Measurements from ENCODE around the gene KIF16B.
"Not testable (repeated sequence)": the region's sequence is repeated elsewhere in the genome, so short reads cannot be mapped to it uniquely, and the experiment has no call there.

The KIF16B gene

DNA sequence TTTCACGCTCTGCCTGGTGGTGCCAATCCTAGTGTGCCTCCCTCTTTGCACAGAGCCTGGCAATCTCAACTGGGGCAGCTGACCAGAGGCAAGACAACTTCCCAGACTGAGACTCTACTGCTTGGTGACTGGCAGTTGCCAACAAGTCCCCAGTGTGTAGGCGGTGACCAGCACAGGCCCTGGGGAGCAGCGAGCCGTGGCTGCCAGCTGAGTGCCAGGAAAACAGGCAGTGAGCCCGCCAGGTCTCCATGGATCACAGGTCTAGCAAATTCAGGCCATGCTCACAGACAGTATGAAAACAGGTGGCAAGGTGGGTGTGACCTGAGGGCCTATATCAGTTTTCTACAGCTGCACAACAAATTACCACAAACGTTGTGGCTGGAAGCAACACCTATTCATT is 289.9 kb downstream of the KIF16B start:
- no peak for DNase-seq

DNA sequence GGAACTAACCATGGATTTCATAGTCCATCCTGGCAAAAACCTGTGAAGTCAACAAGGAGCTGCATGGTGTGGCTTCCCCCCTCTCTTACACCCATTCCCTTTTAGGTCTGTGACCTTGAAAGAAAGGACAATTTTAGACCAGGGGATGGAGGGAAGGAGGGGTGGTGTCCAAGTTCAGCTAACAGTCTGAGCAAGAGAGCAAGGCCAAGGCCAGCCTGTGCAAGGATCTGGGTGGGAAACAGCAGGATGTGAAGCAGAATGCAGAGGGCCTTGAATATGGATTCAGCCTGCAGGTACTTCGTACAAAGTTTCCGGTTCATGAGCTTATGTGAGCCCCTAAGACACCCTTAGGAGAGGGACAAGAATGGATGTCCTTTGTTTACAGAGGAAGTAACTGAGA is 293.0 kb downstream of the KIF16B start:
- DNase-seq, result no peak

DNA sequence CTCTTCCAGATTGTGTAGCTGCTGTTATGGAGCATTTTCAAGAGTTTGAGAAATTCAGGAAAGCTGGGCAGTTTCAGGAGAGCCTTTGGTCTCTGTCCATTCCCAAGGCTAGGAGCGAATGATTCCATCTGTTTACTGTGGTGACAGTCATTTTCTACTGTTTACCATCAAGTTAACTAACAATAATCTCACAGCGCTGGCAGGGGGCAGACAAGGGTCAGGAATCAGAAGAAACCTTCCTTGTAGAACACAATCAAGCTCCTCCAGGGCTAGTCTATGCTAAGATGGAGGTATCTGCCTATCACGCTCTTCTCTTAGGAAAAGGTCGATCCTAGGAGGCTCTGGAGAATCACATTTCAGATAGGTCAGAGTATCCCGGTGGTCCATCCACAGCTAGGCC is 293.9 kb downstream of the KIF16B start:
- DNase-seq, result no peak

DNA sequence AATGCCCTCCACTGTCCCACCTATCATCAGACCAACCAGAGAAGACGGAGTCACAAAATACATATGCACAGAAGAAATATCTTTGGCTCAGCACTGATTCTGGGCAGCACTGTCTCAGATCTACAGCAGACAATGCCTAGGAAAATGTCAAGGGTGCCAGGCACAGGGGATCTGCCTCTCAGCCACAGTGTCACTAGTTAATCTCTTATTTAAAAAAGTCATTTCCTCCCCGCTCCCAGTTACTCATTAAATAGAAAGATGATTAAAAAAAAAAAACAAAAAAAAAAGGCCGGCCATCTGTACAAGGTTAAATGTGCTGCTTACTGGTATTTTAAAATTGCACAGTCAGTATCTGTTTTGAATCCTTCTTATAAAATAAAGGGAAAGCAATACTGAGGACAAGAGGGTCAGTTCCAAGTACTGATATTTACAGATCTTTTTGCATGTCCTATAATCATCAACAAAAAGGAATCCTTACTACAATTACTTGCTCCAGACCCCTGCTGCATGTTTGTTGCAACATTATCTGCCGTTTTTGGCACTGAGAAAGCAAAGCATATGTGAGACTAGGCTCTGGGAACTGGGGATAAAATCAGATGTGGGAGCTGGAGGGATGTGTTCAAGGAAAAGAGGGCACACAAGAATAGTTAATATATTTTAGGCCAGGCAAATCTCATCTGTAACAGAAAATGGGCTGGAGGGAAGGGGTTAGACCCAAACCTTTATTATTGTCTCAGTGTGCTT is 299.3 kb downstream of the KIF16B start:
- DNase-seq, result no peak

DNA sequence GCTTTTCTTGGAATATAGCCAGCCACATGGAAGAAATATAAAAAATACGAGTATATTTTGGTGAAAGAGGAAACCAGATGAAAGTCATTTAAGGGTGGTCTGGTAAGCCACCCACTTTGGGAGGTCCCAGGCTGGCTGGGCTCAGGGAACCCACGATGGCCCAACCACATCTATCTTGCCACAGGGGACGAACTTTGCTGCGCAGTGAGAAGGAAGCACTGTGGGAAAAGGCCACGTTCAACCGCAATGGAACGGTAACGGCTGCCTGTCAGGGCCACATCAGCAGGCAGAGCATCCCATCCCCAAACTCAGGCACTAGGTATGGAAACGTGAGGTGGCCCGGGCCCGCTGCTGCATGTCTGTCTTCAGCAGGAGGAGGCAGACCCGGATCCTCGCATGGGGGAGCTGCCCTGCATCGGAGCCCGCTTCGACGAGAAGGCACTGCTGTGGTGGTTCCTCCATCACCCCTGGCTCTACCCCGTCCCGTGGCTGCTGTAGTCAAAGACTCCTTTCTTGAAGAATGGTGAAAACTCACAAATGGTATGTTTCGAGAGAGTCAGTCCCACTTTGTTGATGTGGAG is 300.4 kb downstream of the KIF16B start:
- DNase-seq, result no peak

DNA sequence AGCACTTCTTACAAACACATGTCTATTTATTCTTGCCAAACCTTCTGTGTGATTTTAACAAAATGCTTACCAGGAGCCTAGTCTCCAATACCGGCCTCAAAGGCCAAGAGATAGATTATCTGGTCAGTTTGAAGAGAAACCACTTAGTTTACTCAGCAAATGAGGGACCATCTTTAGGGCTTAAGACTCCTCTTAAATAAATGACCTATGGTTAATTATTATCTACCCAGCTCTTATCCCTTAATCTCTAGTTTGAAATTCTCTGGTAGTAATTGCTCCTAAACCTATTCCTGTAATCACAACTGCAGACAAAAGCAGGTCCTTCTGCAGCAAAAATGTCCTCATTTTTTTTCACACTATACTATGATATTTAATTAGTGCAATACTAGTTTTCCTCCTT is 301.8 kb downstream of the KIF16B start:
- no peak for DNase-seq

DNA sequence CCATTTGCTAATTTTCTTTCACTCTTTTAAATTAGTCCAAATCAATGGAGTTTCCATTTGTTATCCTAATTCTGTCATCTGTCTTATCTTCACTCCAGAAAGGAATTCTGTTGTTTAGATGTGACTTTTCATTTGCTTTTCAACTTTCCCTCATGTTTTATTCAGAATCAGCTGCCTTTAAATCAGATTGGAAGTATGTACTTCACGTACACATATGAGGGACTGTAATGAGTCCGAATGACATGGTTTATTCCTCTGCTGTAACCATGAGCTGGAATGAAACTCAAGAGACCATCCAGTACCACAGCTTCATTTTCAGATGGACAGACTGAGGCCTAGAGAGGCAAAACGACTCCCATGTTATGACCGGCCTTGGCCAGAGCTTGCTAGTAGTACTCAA is 302.3 kb downstream of the KIF16B start:
- no peak for DNase-seq

DNA sequence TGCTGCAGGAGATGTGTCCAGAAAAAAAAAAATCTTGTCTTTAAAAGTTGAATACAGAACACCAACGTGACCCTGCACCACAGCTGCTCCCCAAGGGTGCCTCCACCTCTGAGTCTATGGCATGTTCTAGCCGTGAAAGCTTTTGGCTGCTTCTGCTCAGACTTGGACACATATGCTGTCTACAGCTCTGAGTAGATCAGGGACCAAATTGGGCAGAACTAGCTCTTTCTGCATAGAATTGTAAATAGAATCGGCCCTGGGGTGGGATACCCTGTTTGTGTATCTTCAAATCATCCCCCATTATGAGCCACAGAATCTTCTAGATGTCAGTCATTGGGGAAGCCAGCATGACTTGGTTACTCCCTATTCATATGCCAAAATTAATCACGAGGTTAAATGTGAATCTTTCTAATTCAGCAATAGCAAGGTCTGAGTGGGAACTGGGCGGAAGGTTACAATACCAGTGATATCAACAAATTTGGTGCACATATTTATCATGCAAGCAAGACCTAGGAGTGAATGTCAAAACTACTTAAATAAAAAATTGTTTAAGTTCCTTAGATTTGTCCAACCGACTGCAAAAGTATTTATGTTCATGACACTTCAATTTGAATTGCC is 302.8 kb downstream of the KIF16B start:
- no peak for DNase-seq

DNA sequence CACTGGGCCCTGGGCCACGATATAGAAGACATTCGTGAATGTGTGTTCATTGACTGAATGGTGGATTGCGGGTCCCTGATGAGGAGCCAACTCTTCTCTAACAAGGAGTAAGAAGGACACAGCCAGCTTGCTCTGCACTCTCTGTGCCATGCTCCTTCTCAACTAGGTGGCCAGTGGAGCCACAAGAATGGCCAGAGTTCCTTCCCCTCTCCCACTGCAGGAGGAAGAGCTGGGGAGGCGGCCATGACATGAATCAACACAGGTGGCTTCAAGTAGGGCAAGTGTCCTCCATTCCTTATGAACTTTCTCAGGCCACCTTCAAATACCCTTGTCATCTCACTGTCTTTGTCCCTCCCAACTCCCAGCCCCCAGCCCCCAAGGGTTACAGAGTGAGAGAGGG is 305.7 kb downstream of the KIF16B start:
- no peak for DNase-seq

DNA sequence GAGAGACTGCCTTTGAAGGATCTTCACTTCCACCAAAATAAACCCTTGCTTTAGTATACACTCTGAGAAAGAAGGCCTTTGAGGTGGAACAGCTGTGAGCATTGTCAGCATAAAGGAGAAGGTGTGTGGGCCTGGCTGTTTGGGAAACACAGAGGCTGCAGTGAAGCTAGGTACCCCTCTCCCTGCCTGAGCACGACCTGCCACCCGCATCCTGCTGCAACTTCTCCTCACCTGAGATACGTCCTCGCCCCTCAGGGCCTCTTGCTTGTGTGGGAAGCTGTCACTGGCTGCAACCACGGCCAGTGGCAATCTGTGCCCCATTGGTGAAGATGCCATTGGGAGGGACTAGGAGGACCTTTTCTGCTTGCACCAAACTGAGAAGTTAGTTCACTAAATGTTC is 307.9 kb downstream of the KIF16B start:
- no peak for DNase-seq

DNA sequence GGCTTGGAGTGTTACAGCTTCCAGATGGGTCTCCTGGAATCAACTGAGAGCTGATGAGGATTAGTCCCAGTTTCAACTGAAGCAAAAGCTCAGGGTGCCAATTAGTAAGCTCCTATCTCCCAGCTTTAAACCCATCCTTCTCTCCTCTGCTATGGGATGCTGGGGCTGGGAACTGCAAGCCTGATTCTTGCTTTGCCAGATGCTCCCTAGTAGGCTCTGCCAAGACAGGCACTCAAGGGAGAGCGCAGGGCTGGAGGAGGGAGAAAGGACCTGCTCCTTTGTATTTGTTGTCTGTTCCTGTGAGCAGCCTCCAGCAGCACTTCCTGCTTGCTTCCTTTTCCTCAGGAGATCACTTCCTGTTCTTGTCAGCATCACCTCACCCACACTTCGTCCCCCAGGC is 309.7 kb downstream of the KIF16B start:
- DNase-seq, result no peak

DNA sequence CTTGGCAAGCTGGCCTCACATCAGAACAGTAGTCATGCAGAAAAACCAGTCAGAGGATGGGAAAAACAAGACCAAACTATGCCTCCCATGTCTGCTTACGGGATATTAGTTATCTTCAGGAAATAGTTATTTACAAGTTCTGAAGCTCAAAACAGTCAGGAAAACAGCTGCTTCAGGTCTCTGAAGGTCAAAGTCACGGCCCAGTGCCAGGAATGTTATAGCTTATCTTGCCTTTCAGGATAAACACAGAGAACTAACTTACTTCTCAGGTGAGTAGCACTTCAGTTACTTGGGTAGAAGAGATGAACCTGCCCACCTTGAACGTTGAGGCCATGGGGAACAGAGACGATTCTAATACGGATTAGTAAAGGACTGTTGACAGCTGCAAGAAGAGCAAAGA is 310.7 kb downstream of the KIF16B start:
- no peak for DNase-seq

DNA sequence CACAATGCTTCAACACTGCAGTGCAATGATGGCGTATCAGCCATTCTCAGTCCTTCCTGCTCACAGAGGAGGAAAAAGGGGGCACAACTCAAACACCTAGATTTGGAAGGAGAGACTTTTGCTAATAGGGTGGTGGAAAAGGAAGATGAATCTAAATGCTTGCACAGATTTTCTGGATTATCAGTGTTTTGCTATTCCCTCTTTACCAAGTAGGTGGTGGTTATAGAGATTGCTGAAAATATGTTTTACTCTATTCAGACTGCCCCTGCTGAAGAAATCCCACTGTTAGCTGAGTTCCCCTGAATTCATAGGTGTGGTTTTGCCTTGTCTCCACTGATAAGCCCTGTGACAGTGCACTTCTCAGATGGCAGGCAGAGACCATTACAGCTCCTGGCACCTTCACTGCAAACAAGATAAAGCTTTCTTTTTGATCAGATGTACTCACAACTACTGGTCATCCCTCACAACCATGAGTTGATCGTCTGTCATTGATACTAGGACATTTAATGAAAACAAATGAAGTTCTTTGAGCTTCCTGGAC is 311.4 kb downstream of the KIF16B start:
- no peak for DNase-seq

DNA sequence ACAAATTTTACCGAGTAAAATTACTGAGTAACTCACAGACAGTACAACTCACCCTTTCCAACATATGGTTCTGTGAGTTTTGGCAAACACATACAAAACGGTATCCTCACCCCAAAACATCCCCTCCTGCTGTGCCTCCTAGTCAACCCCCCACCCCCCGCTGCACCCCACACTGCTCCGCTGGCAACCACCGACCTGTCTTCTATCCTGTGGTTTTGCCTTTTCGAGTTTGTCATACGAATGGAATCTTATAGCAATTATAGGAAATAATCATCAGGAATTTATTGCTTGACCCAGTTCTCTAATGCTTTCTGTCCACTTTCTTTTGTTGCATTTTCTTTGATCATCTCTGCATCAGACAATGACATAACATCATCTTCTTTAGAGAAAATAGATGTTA is 312.3 kb downstream of the KIF16B start:
- no peak for DNase-seq

DNA sequence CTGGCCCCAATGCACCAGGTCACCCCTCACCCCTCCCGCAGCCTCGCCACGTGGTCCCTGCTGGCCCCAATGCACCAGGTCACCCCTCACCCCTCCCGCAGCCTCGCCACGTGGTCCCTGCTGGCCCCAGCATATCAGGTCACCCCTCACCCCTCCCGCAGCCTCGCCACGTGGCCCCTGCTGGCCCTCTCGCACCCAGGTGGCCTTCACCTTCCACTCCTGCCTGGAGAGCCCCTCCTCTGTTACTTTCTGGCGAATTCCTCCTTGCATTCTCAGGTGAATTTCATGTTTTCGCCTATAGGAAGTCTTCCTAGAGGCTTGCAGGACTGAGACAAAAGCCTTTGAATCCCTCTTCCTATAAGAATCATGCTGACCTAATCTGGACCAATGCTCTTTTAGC is 313.1 kb downstream of the KIF16B start:
- not testable (repeated sequence) for DNase-seq

DNA sequence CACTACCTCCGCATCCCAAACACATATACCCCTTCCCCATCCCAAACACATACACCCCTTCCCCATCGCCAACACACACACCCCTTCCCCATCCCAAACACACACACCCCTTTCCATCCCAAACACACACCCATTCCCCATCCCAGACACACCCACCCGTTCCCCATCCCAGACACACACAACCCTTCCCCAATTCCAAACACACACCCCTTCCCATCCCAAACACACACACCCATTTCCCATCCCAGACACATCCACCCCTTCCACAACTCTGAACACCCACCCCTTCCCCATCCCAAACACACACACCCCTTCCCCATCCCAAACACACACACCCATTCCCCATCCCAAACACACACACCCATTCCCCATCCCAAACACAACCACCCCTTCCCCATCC is 314.5 kb downstream of the KIF16B start:
- no peak for DNase-seq

DNA sequence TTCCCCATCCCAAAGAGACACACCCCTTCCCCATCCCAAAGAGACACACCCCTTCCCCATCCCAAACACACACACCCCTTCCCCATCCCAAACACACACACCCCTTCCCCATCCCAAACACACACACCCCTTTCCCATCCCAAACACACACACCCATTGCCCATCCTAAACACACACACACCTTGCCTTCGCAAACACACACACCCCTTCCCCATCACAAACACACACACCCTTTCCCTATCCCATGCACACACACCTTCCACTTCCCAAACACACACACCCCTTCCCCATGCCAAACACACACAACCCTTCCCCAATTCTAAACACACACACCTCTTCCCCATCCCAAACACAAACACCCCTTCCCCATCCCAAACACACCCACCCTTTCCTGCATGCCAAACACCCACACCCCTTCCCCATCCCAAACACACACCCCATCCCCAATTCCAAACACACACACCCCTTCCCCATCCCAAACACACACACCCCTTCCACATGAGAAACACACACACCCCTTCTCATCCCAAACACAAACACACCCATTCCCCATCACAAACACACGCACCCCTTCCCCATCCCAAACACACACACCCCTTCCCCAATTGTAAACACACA is 315.3 kb downstream of the KIF16B start:
- DNase-seq, result no peak

DNA sequence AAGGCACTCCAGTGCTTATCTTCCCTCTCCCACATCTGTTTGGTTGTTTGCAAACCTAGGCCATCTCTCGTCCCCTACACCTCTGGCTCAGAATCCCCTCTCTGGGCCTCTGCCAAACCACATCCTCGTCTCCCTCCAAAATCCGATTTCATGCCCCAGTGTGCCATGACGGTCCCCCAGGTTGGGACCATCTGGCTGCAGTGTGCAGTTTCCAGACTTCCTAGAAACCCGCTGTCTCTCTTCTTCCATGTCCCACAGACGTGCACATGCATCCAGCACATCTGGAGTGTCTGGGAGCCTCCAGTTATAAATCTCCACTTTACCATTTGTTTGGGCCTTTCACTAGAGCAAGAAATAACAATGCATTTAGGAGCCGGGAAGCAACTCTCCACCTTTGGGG is 316.2 kb downstream of the KIF16B start:
- no peak for DNase-seq

DNA sequence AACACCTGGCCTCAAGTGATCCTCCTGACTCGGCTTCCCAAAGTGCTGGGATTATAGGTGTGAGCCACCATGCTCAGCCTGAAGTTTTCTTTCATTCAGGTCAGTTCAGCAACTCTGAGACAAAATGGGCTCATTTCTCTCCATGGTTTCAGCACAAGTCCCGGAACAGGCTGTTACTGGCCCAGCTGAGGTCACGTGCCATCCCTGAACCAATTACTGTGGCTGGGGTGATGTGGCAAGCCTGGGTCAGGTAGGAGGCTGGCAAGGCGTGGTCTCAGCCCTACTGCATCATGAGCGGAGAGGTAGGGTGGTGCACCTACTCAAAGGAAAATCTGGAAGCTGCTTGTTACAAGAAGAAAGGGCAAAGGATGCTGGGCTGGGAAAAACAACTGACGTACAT is 326.4 kb downstream of the KIF16B start:
- no peak for DNase-seq

DNA sequence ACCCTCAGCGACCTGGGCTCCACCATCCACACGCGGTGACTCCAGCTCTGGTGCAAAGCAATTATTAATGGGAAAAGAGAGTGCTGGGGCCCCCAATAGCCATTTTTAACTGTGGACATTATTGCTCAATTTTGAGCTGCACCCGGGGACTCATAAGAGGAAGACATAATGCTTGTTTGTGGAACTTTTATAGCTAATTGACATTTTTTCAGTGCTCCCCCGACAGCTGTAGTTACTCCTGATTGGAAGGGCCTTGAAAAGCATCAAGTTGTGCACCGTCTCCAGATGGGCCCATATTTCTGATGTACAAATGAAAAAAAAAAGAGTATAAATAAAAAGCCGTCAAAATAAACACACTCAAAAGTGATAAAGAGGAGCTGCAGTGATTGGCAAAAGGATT is 327.0 kb downstream of the KIF16B start:
- no peak for DNase-seq

DNA sequence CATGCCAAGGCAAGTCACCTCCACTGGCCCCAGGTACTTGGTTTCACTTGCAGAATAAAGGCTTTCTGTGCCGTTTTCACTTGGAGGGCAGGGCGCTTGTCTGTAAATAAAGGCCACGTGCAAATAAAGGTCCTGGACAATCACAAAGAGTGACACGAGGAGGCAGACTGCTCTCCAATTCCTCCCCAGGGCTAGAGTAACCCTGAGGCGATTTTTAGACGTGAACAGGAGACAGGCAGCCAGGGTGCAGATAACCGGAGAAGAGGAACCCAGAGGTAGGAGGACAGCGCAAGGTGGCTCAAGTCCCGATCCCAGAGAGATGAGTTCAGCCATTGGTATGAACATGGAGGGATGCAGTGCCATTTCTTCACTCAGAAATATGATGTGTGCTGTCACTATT is 327.4 kb downstream of the KIF16B start:
- no peak for DNase-seq

DNA sequence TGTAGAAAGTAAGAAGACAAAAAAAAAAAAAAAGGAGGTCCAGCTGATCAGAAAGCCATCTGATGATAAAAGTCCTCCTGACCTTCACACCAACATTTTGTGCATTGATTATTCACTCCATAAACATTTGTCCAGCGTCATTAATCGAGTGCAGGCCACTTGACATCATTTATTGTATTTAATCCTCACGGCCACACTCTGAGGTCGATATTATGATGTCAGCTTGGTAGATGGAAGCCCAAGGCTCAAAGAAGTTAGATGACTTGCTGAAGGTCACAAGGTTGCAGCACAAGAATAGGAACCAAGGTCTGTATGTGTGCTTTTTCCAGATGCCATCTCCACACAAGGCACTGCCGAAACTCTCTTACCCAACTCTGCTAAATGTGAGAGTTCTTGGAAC is 328.4 kb downstream of the KIF16B start:
- DNase-seq, result no peak

DNA sequence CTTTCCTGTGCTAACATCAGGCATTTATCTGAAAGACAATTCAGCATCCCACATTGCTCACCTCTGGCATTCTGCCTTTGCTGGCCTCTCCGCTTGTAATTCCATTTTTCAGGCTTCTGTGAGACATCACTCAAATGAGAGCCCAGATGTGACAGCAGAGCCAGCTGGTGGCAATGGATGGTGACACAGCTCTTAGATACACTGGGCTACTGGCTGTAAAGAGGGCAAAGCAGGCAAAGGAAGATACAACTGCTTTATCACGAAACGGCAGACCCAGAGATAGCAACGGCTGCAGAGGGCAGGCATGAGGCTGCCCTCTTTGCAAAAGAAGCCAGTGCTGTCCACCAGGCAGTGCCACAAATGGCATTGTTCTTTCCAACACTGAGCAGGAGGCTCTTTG is 329.8 kb downstream of the KIF16B start:
- DNase-seq, result no peak

DNA sequence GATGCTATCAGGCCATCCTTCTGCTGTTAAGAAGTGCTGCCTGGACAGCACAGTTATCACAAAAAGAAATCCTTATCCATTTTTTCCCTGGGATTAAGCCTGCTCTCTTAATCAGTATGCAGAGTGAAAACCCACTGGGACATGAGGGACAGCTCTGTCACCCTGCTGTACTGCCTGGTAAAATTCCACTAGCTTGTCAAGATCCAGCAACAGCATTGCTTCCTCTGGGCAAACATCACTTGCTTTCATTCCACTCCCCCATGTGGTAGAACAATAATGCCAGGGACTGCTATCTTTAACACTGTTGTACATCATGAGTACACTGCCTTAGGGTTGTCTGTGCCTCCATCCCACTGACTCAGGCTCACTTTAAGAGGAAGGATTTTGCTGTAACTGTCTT is 331.3 kb downstream of the KIF16B start:
- DNase-seq, result no peak

Measured in NCI-H510A treated with DMSO at 0.1 percent for 48 hours (cell line).